SHP77 (cell line): ENCODE data around the gene PDZRN4.
"Not testable (repeated sequence)": the region's sequence is repeated elsewhere in the genome, so short reads cannot be mapped to it uniquely, and the experiment has no call there.

Experiments used
- DNase-seq, 2 experiments: peaks; one replicate each; lab custom pipeline; 2025; lab: John Stamatoyannopoulos, UW

The PDZRN4 gene

GRCh38 chr12:41188058-41188840, at the start of gene PDZRN4:
PDZRN4 (plus strand) TSS chr12:41188320.
- no peak for DNase-seq

GRCh38 chr12:41140117-41140516, 48.0 kb upstream of the PDZRN4 start:
- no peak for DNase-seq

- DNase-seq: no peak
Measured at GRCh38 chr12:41141104-41141503, 47.0 kb upstream of the PDZRN4 start.

- DNase-seq: no peak
Measured at GRCh38 chr12:41142376-41142775, 45.7 kb upstream of the PDZRN4 start.

- DNase-seq: no peak
Measured at GRCh38 chr12:41151793-41152192, 36.3 kb upstream of the PDZRN4 start.

GRCh38 chr12:41162461-41162860, 25.7 kb upstream of the PDZRN4 start:
- DNase-seq: peak; percentile 13 to 16

- DNase-seq: no peak
Measured at GRCh38 chr12:41167701-41168100, 20.4 kb upstream of the PDZRN4 start.

- no peak for DNase-seq
Measured at GRCh38 chr12:41174602-41175001, 13.5 kb upstream of the PDZRN4 start.

- not testable (repeated sequence) for DNase-seq
Measured at GRCh38 chr12:41179507-41179906, 8.6 kb upstream of the PDZRN4 start.

GRCh38 chr12:41184864-41185263, 3.3 kb upstream of the PDZRN4 start:
- no peak for DNase-seq

- no peak for DNase-seq
Measured at GRCh38 chr12:41186026-41186425, 2.1 kb upstream of the PDZRN4 start.

GRCh38 chr12:41188841-41189394, 798 bp downstream of the PDZRN4 start:
- no peak for DNase-seq

- DNase-seq: no peak
Measured at GRCh38 chr12:41189395-41190251, 1.5 kb downstream of the PDZRN4 start.

GRCh38 chr12:41190338-41190737, 2.2 kb downstream of the PDZRN4 start:
- DNase-seq: no peak

- not testable (repeated sequence) for DNase-seq
Measured at GRCh38 chr12:41191549-41191948, 3.4 kb downstream of the PDZRN4 start.

GRCh38 chr12:41193311-41193710, 5.2 kb downstream of the PDZRN4 start:
- no peak for DNase-seq

GRCh38 chr12:41202051-41202450, 13.9 kb downstream of the PDZRN4 start:
- DNase-seq: no peak

- no peak for DNase-seq
Measured at GRCh38 chr12:41205070-41205709, 17.1 kb downstream of the PDZRN4 start.

- no peak for DNase-seq
Measured at GRCh38 chr12:41206298-41206697, 18.2 kb downstream of the PDZRN4 start.

- DNase-seq: no peak
Measured at GRCh38 chr12:41211448-41211847, 23.3 kb downstream of the PDZRN4 start.

- DNase-seq: no peak
Measured at GRCh38 chr12:41212625-41213024, 24.5 kb downstream of the PDZRN4 start.

GRCh38 chr12:41213107-41213506, 25.0 kb downstream of the PDZRN4 start:
- no peak for DNase-seq
